IMR-90 (cell line): Measurements from ENCODE around the gene HTR3E. TPM values are rescaled to one million over a fixed set of nuclear protein-coding genes. Genes with fewer than 3 reads are reported as not detected.

ENCODE experiments used
- ATAC-seq: fragments of 200-7000 bp; cut with Tn5 transposase; 2 replicates; pipeline ENCODE4 v1.9.1; 2020; ENCODE audit warnings: low read depth, mild to moderate bottlenecking, moderate library complexity
- BruUV-seq: library from RNA; stranded (reverse); fragments of 400-500 nt; replicated peaks from 2 replicates; lab custom pipeline; 2021; lab: Mats Ljungman, UMichigan
- CTCF ChIA-PET: fragments of 300-600 bp; formaldehyde crosslinking; extraction: SDS; loops from one replicate; lab custom pipeline; 2021; ENCODE audit warnings: antibody characterized with exemption; lab: Yijun Ruan, JAX
- POLR2A ChIA-PET: fragments of 300-600 bp; sonication (Branson Sonifier 250); formaldehyde crosslinking; loops from one replicate; lab custom pipeline; 2022; ENCODE audit warnings: antibody characterized with exemption; ENCODE audit not compliant: unreplicated experiment; lab: Charles Lee
- DNase-seq: peaks from one replicate; pipeline ENCODE4 v3.0.0; 2013
- H2AFZ ChIP-seq: replicated peaks from 2 replicates; pipeline ENCODE3; 2013; ENCODE audit warnings: low read length, mild to moderate bottlenecking; ENCODE audit not compliant: poor library complexity
- H2AK5ac ChIP-seq: 2 replicates; pipeline ENCODE4 v1.6.1; 2013; ENCODE audit warnings: low read depth, low read length, inconsistent platforms
- H2AK9ac ChIP-seq: replicated peaks from 2 replicates; pipeline ENCODE3; 2013; ENCODE audit warnings: mild to moderate bottlenecking, low read depth, low read length, moderate library complexity; ENCODE audit not compliant: poor library complexity
- H2BK120ac ChIP-seq: 2 replicates; pipeline ENCODE4 v1.6.1; 2013; ENCODE audit warnings: low read depth, low read length, inconsistent platforms
- H2BK15ac ChIP-seq: 3 replicates; pipeline ENCODE4 v1.6.1; 2013; ENCODE audit warnings: low read depth, low read length, inconsistent platforms
- H2BK20ac ChIP-seq: 2 replicates; pipeline ENCODE4 v1.6.1; 2013; ENCODE audit warnings: low read depth, mild to moderate bottlenecking, inconsistent platforms, low read length, moderate library complexity
- H2BK5ac ChIP-seq: 2 replicates; pipeline ENCODE4 v1.6.1; 2013; ENCODE audit warnings: mild to moderate bottlenecking, low read depth, low read length, inconsistent platforms; ENCODE audit not compliant: poor library complexity, severe bottlenecking
- H3K14ac ChIP-seq: replicated peaks from 2 replicates; pipeline ENCODE4 v1.6.1; 2013; ENCODE audit warnings: low read depth, low read length, inconsistent platforms
- H3K18ac ChIP-seq: 2 replicates; pipeline ENCODE4 v1.6.1; 2013; ENCODE audit warnings: low read depth, low read length, control low read depth
- H3K23ac ChIP-seq: 2 replicates; pipeline ENCODE4 v1.6.1; 2013; ENCODE audit warnings: low read depth, low read length, inconsistent platforms
- H3K27ac ChIP-seq: 2 replicates; pipeline ENCODE4 v1.5.1; 2013; ENCODE audit warnings: mild to moderate bottlenecking, control low read depth, low read length; ENCODE audit not compliant: insufficient read depth
- H3K27me3 ChIP-seq: 2 replicates; pipeline ENCODE4 v1.6.1; 2013; ENCODE audit warnings: low read length; ENCODE audit not compliant: control insufficient read depth, insufficient read depth
- H3K36me3 ChIP-seq: 2 replicates; pipeline ENCODE4 v1.6.1; 2013; ENCODE audit warnings: low read length, mixed read lengths; ENCODE audit not compliant: control insufficient read depth, insufficient read depth
- H3K4ac ChIP-seq: 2 replicates; pipeline ENCODE4 v1.6.1; 2013; ENCODE audit warnings: low read depth, low read length, inconsistent platforms
- H3K4me1 ChIP-seq: 2 replicates; pipeline ENCODE4 v1.6.1; 2013; ENCODE audit warnings: low read length, mixed read lengths; ENCODE audit not compliant: control insufficient read depth, insufficient read depth
- H3K4me2 ChIP-seq: 2 replicates; pipeline ENCODE4 v1.6.1; 2013; ENCODE audit warnings: low read depth, mild to moderate bottlenecking, control low read depth, low read length, moderate library complexity
- H3K4me3 ChIP-seq: 2 replicates; pipeline ENCODE4 v1.5.1; 2013; ENCODE audit warnings: low read depth, mild to moderate bottlenecking, control low read depth, low read length, moderate library complexity; ENCODE audit not compliant: insufficient read depth
- H3K56ac ChIP-seq: 2 replicates; pipeline ENCODE4 v1.6.1; 2013; ENCODE audit warnings: low read length, inconsistent platforms; ENCODE audit not compliant: insufficient read depth; ENCODE audit errors: extremely low read depth
- H3K79me1 ChIP-seq, 2 experiments: 2 replicates each; pipeline ENCODE4 v1.6.1; 2013; ENCODE audit warnings: low read length in 2 of 2, inconsistent platforms in 1 of 2, low read depth in 1 of 2
- H3K9ac ChIP-seq: 2 replicates; pipeline ENCODE4 v1.6.1; 2013; ENCODE audit warnings: low read depth, low read length, control low read depth
- H3K9me1 ChIP-seq: 2 replicates; pipeline ENCODE4 v1.6.1; 2013; ENCODE audit warnings: low read length, inconsistent platforms; ENCODE audit not compliant: insufficient read depth
- H3K9me3 ChIP-seq: 2 replicates; pipeline ENCODE4 v1.6.1; 2013; ENCODE audit warnings: low read length; ENCODE audit not compliant: control insufficient read depth, insufficient read depth
- H4K20me1 ChIP-seq: 2 replicates; pipeline ENCODE4 v1.6.1; 2013; ENCODE audit warnings: low read length, inconsistent platforms; ENCODE audit not compliant: insufficient read depth
- H4K5ac ChIP-seq: 2 replicates; pipeline ENCODE4 v1.6.1; 2013; ENCODE audit warnings: mild to moderate bottlenecking, low read depth, low read length, control low read depth
- H4K8ac ChIP-seq, 2 experiments: 2 replicates each; pipeline ENCODE4 v1.6.1; 2013; ENCODE audit warnings: low read depth in 2 of 2, low read length in 2 of 2, control low read depth in 1 of 2, inconsistent platforms in 1 of 2
- H4K91ac ChIP-seq: 2 replicates; pipeline ENCODE4 v1.6.1; 2013; ENCODE audit warnings: low read depth, low read length, inconsistent platforms; ENCODE audit not compliant: insufficient read depth
- CEBPB ChIP-seq: IDR thresholded peaks from 2 replicates; pipeline ENCODE4 v1.6.1; 2012; ENCODE audit warnings: low read depth, low read length, improper control_type of control experiment
- CTCF ChIP-seq: conservative IDR thresholded peaks from 2 replicates; pipeline ENCODE4 v1.5.1; 2012; ENCODE audit warnings: mild to moderate bottlenecking, low read depth, low read length, improper control_type of control experiment
- MXI1 ChIP-seq: IDR thresholded peaks from 2 replicates; pipeline ENCODE4 v1.6.1; 2012; ENCODE audit warnings: low read depth, mild to moderate bottlenecking, low read length, moderate library complexity, borderline replicate concordance
- USF2 ChIP-seq: fragments of 150-350 bp; IDR thresholded peaks from 2 replicates; pipeline ENCODE4 v1.6.1; 2017; ENCODE audit warnings: mild to moderate bottlenecking, antibody characterized with exemption, low read length, low read depth
- WGBS, 2 experiments: methylation state at CpG; one replicate each; pipeline versions ENCODE4 v1.1.5 to v1.1.7; 2013; ENCODE audit warnings: missing lambda C conversion rate in 2 of 2; ENCODE audit not compliant: insufficient read length in 1 of 2; ENCODE audit errors: extremely low coverage in 2 of 2; 5-methylcytosine and 5-hydroxymethylcytosine counted together
- dilution Hi-C: fragments of 300-500 bp; cut with HindIII; formaldehyde crosslinking; loops from one replicate; pipeline ENCODE4 v1.14.3; 2018; ENCODE audit warnings: low sequenced_read_pairs; ENCODE audit not compliant: unreplicated experiment
- in situ Hi-C: fragments of 300-500 bp; cut with MboI; formaldehyde crosslinking; loops from 3 replicates; pipeline ENCODE4 v1.14.3; 2019; ENCODE audit warnings: low sequenced_read_pairs, inconsistent platforms, mixed read lengths
- intact Hi-C: fragments of 100-400 bp; cut with micrococcal nuclease; formaldehyde crosslinking; loops from 2 replicates; pipeline ENCODE4 v1.10.0; 2022
- polyA plus RNA-seq, 3 experiments: library from polyadenylated mRNA; depleted of rRNA; stranded (reverse); fragments of >200 nt; gene quantifications; 2 replicates each; pipeline ENCODE4 v1.2.3, GENCODE V29; 2012; ENCODE audit warnings: low replicate concordance in 1 of 3
- total RNA-seq: library from RNA; depleted of rRNA; stranded (reverse); fragments of >200 nt; gene quantifications from 2 replicates; pipeline ENCODE4 v1.2.3, GENCODE V29; 2012

The HTR3E gene
- total and polyA plus RNA-seq, 2 of the 4 experiments (the other 2 are of a cell fraction): not detected

GRCh38 chr3:184148076-184148475, 51.2 kb downstream of the HTR3E start:
- CTCF ChIA-PET: no interaction called here
- no peak overlapping the region for H3K14ac ChIP-seq
- dilution Hi-C loops: no loop called here

More at GRCh38 chr3:184148076-184148475, 51.2 kb downstream of the HTR3E start:
- H3K36me3 ChIP-seq: peaks cover 23% of the 10 kb centered on the region
- H3K9ac ChIP-seq: no peak overlapping the region
- no peak overlapping the region for H2BK120ac ChIP-seq
- DNase-seq: no peak
- no peak overlapping the region for H4K5ac ChIP-seq
- H2AFZ ChIP-seq: no peak overlapping the region
- no peak overlapping the region for H3K4me2 ChIP-seq
- no peak overlapping the region for H2AK5ac ChIP-seq
- no peak overlapping the region for H2AK9ac ChIP-seq
- H2BK5ac ChIP-seq: no peak overlapping the region
- H3K23ac ChIP-seq: no peak overlapping the region
- H2BK15ac ChIP-seq: no peak overlapping the region
- in situ Hi-C loops (no loop called here), intact Hi-C loops (loop anchor here (5.0 kb wide), 1 partner anchor 104 kb away; no protein-coding TSS in a partner anchor)
- no peak overlapping the region for H3K18ac ChIP-seq
- WGBS, 2 experiments: no CpG with 5 or more reads among the region's 3 CpGs
- peaks cover 0 to 7% of the 10 kb centered on the region in 2 experiments; a peak in 3 of 4 replicates for H3K79me1 ChIP-seq
- TF ChIP-seq CTCF: no peak
- TF ChIP-seq MXI1: no peak
- TF ChIP-seq CEBPB: no peak
- TF ChIP-seq USF2: no peak
- BruUV-seq: no TSS peak
- ATAC-seq: no peak
- POLR2A ChIA-PET: no interaction called here
- no peak overlapping the region for H3K27ac ChIP-seq
- H3K4me1 ChIP-seq: 0 out of 2 replicates have a peak, but pooled peaks cover 2% of the 10 kb centered on the region
- no peaks in the 10 kb centered on the region for H3K27me3 ChIP-seq
- H3K4me3 ChIP-seq: no peak overlapping the region
- H4K20me1 ChIP-seq: peaks cover 11% of the 10 kb centered on the region
- H3K4ac ChIP-seq: no peak overlapping the region
- H4K8ac ChIP-seq: no peak overlapping the region
- H2BK20ac ChIP-seq: no peak overlapping the region
- no peaks in the 10 kb centered on the region; the same call in 1 of the 2 replicates for H3K9me1 ChIP-seq
- H4K91ac ChIP-seq: no peak overlapping the region
- no peak overlapping the region for H3K56ac ChIP-seq
- no peaks in the 10 kb centered on the region for H3K9me3 ChIP-seq
